ENCODE measurements around the gene FNDC4.

- TF ChIP-seq CTCF (conservative IDR thresholded peaks at IDR 0.05; ENCODE audit: low read length) (no peak), EZH2phosphoT487 (IDR thresholded peaks at IDR 0.05; ENCODE audit: borderline replicate concordance) (no peak)
Measured at GRCh38 chr2:27485496-27485895, 9.5 kb downstream of the FNDC4 start.

Measured in Loucy (cell line).